Esophagus squamous epithelium (tissue), 5 donors: ENCODE data around the gene ANAPC15. TPM values are rescaled to one million over a fixed set of nuclear protein-coding genes. Genes with fewer than 3 reads are reported as not detected.

Experiments
- DNase-seq: peaks from one replicate; lab custom pipeline; 2025; lab: John Stamatoyannopoulos, UW
- H3K27ac ChIP-seq, 4 donors: fragments of 200-600 bp; sonication (generic); one replicate each; pipeline ENCODE4 v1.5.1; 2016 to 2019; ENCODE audit warnings: mild to moderate bottlenecking in 1 of 4
- H3K27me3 ChIP-seq, 4 donors: fragments of 200-600 bp; sonication (generic); 1 replicate in 3 of 4; 2 replicates in 1 of 4; pipeline versions ENCODE4 v1.5.1 to v1.6.0; 2017 to 2021; ENCODE audit warnings: antibody characterized with exemption in 1 of 4
- H3K36me3 ChIP-seq, 3 donors: fragments of 200-600 bp; sonication (generic); one replicate each; pipeline ENCODE4 v1.5.1; 2016 to 2019
- H3K4me1 ChIP-seq, 3 donors: fragments of 200-600 bp; sonication (generic); one replicate each; pipeline ENCODE4 v1.5.1; 2017 to 2019
- H3K4me3 ChIP-seq, 4 donors: fragments of 200-600 bp; sonication (generic); 1 replicate in 3 of 4; 2 replicates in 1 of 4; pipeline ENCODE4 v1.5.1; 2016 to 2019; ENCODE audit warnings: mild to moderate bottlenecking in 2 of 4, moderate library complexity in 1 of 4
- H3K9me3 ChIP-seq, 3 donors: fragments of 200-600 bp; sonication (generic); one replicate each; pipeline ENCODE4 v1.5.1; 2016 to 2019
- POLR2A ChIP-seq, 4 donors: fragments of 450-650 bp; IDR thresholded peaks; one replicate each; pipeline ENCODE4 v1.6.1; 2017; ENCODE audit warnings: antibody characterized with exemption in 4 of 4, mild to moderate bottlenecking in 4 of 4, moderate library complexity in 3 of 4
- WGBS, 2 donors: methylation state at CpG; one replicate each; pipeline ENCODE4 v1.1.5; 2018; 5-methylcytosine and 5-hydroxymethylcytosine counted together
- intact Hi-C: fragments of 100-400 bp; cut with DNase I; formaldehyde crosslinking; loops from one replicate; pipeline ENCODE4 v1.15.0; 2022
- total RNA-seq, 4 donors: library from RNA; depleted of rRNA; stranded (reverse); fragments of >200 nt; gene quantifications; one replicate each; pipeline ENCODE4 v1.1.0, GENCODE V29; 2016
- TF ChIP-seq, protein P1 (sequence below), 6 experiments: fragments of 450-650 bp in 4 of 6; fragments of 200-600 bp in 2 of 6; sonication (generic) in 2 of 6; IDR thresholded peaks; one replicate each; pipeline ENCODE4 v1.5.1; 2016 to 2019; ENCODE audit warnings: antibody characterized with exemption in 6 of 6, mild to moderate bottlenecking in 4 of 6, moderate library complexity in 4 of 6
- donor health status: DM: yes; HTN: yes; CAD: no.

Gene ANAPC15
- total RNA-seq, 4 donors from 2014 or later, result 17.7 to 35.3 (median 23.5) TPM

DNA sequence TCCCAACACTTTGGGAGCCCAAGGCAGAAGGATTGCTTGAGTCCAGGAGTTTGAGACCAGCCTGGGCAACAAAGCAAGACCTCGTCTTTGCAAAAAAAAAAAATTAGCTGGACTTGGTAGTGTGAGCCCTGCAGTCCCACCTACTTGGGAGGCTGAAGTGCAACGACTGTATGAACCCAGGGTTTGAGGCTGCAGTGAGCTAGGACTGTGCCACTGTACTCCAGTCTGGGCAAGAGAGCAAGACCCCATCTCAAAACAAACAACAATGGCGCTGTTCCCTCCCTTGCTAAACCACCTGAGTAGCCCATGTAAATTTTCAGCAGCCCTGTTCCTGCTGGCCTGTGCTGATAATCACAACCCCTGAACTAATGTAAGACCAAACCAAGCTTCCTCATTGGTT, 12.5 kb downstream of the ANAPC15 start:
- H3K27ac ChIP-seq, result peak overlapping the region; percentile 26 to 94 (median 66)
- no peak overlapping the region for H3K4me3 ChIP-seq
- DNase-seq, result no peak
- 64 to 75% methylated on average over 3 of the region's 3 CpGs for WGBS, 2 donors
- peaks cover 19 to 51% (median 22%) of the 10 kb centered on the region in 3 donors for H3K36me3 ChIP-seq
- H3K4me1 ChIP-seq, result peaks cover 27 to 50% (median 36%) of the 10 kb centered on the region in 3 donors
- no peaks in the 10 kb centered on the region for H3K27me3 ChIP-seq
- no peaks in the 10 kb centered on the region for H3K9me3 ChIP-seq
- TF ChIP-seq, protein P1, sequence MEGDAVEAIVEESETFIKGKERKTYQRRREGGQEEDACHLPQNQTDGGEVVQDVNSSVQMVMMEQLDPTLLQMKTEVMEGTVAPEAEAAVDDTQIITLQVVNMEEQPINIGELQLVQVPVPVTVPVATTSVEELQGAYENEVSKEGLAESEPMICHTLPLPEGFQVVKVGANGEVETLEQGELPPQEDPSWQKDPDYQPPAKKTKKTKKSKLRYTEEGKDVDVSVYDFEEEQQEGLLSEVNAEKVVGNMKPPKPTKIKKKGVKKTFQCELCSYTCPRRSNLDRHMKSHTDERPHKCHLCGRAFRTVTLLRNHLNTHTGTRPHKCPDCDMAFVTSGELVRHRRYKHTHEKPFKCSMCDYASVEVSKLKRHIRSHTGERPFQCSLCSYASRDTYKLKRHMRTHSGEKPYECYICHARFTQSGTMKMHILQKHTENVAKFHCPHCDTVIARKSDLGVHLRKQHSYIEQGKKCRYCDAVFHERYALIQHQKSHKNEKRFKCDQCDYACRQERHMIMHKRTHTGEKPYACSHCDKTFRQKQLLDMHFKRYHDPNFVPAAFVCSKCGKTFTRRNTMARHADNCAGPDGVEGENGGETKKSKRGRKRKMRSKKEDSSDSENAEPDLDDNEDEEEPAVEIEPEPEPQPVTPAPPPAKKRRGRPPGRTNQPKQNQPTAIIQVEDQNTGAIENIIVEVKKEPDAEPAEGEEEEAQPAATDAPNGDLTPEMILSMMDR (IDR thresholded peaks at IDR 0.05), result no peak
- no peak for TF ChIP-seq POLR2A (IDR thresholded peaks at IDR 0.05)
- intact Hi-C loops, result no loop called here

- TF ChIP-seq POLR2A (IDR thresholded peaks at IDR 0.05), result no peak
- TF ChIP-seq, protein P1 (IDR thresholded peaks at IDR 0.05), result no peak
Observed at GRCh38 chr11:72098741-72099140, 13.8 kb downstream of the ANAPC15 start.

GRCh38 chr11:72091292-72091691, 21.2 kb downstream of the ANAPC15 start:
- WGBS, 2 donors, result 34 to 43% methylated on average over 4 of the region's 4 CpGs
- TF ChIP-seq POLR2A (IDR thresholded peaks at IDR 0.05), result no peak
- TF ChIP-seq, protein P1 (IDR thresholded peaks at IDR 0.05), result peak; percentile 72 to 92 (median 90)
- Histone ChIP-seq H3K27me3 (no peaks in the 10 kb centered on the region), H3K4me3 (no peak overlapping the region), H3K36me3 (peaks cover 0 to 64% (median 0%) of the 10 kb centered on the region in 3 donors), H3K4me1 (peaks cover 0 to 27% (median 6%) of the 10 kb centered on the region in 3 donors), H3K9me3 (no peaks in the 10 kb centered on the region), H3K27ac (peak overlapping the region; percentile 29 to 68 (median 57))
- no peak for DNase-seq
- intact Hi-C loops, result loop anchor here (5.0 kb wide), 1 partner anchor 69 kb away; no protein-coding TSS in a partner anchor

More at GRCh38 chr11:72098741-72099140, 13.8 kb downstream of the ANAPC15 start:
- Histone ChIP-seq H3K27me3 (no peaks in the 10 kb centered on the region), H3K4me1 (peaks cover 25 to 47% (median 34%) of the 10 kb centered on the region in 3 donors), H3K9me3 (no peaks in the 10 kb centered on the region), H3K27ac (no peak overlapping the region), H3K36me3 (peaks cover 19 to 63% (median 22%) of the 10 kb centered on the region in 3 donors), H3K4me3 (no peak overlapping the region)
- intact Hi-C loops, result no loop called here
- WGBS, 2 donors, result 80% methylated on average over 1 of the region's 3 CpGs; no CpG with 5 or more reads in 1 of the 2 donors
- no peak for DNase-seq

- Histone ChIP-seq H3K27me3 (no peaks in the 10 kb centered on the region), H3K36me3 (peaks cover 0 to 41% (median 0%) of the 10 kb centered on the region in 3 donors), H3K4me3 (no peak overlapping the region), H3K9me3 (no peaks in the 10 kb centered on the region), H3K27ac (peak overlapping the region in 2 of 4 donors; percentile 55), H3K4me1 (peaks cover 0 to 38% (median 12%) of the 10 kb centered on the region in 3 donors)
- DNase-seq, result no peak
- no peak for TF ChIP-seq POLR2A (IDR thresholded peaks at IDR 0.05)
- TF ChIP-seq, protein P1 (IDR thresholded peaks at IDR 0.05), result no peak
- intact Hi-C loops, result no loop called here
- whole genome bisulfite sequencing, 2 donors, result 75 to 76% methylated on average over 4 of the region's 4 CpGs
Observed at GRCh38 chr11:72088076-72088808, 24.3 kb downstream of the ANAPC15 start.
